ENCODE data around the gene RHBDD3.
"Not testable (repeated sequence)": the region's sequence is repeated elsewhere in the genome, so short reads cannot be mapped to it uniquely, and the experiment has no call there.

RHBDD3 gene

DNA sequence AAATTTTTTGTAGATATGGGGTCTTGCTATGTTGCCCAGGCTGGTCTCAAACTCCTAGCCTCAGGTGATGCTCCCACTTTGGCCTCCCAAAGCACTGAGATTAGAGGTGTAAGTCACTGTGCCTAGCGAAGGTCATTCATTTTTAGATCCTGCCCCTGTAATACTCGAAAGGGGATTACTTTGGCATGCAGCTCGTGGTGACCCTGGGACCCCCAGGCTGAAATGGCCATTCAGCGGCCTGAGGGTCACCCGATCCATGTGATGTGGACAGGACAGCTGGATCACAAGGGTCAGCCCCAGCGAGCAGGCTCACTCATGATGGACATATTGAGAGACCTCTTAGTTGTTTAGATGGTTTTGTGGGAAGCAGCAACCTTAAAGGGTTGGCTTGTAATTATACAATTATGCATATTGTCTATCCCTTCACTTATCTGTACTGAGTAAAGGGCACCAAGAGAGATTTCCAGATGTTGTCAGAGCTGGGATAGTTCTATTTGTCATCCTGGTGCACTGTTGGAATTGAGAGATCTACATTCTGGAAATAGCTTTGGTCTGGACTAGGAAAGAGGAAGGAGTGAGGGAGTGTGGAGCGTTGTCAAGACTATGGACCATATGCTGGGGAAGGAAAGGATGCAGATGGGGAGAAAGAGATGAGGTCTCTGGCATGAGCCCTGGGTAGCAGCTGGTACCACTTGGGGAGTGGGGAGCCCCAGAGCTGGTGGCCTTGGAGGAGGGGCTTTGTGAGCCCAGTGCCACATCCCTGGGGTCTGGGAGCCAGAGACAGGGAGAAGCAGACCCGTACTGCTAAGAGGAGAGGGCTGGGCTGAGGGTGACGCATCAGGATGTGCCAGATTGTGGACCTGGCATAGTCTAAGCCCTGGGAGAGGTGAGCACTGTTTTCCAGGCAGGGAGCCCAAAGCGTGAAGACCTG, 15.5 kb downstream of the RHBDD3 start:
- DNase-seq (ENCODE audit: low read depth in 2 of 2), result no peak

DNA sequence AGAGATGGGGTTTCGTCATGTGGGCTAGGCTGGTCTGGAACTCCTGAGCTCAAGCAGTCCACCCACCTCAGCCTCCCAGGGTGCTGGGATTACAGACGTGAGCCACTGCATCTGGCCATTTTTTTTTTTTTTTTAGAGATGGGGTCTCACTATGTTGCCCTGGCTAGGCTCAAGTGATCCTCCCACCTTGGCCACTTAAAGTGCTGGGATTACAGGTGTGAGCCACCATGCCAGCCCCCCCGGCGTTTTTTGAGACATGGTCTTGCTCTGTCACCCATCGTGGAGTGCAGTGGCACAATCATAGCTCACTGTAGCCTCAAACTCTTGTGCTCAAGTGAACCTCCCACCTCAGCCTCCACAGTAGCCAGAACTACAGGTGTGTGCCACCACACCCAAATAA, 16.5 kb downstream of the RHBDD3 start:
- DNase-seq (ENCODE audit: low read depth in 2 of 2), result no peak

DNA sequence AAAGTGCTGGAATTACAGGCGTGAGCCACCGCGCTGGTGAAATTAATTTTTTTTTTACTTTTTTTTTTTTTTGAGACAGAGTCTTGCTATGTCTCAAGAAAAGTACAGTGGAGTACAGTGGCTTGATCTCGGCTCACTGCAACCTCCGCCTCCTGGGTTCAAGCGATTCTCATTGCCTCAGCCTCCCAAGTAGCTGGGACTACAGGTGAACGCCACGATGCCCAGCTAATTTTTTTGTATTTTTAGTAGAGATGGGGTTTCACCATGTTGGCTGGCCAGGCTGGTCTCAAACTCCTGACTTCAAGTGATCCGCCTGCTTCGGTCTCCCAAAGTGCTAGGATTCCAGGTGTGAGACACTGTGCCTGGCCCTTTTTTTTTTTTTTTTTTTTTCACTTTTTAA, 19.9 kb downstream of the RHBDD3 start:
- DNase-seq (ENCODE audit: low read depth in 2 of 2), result not testable (repeated sequence)

DNA sequence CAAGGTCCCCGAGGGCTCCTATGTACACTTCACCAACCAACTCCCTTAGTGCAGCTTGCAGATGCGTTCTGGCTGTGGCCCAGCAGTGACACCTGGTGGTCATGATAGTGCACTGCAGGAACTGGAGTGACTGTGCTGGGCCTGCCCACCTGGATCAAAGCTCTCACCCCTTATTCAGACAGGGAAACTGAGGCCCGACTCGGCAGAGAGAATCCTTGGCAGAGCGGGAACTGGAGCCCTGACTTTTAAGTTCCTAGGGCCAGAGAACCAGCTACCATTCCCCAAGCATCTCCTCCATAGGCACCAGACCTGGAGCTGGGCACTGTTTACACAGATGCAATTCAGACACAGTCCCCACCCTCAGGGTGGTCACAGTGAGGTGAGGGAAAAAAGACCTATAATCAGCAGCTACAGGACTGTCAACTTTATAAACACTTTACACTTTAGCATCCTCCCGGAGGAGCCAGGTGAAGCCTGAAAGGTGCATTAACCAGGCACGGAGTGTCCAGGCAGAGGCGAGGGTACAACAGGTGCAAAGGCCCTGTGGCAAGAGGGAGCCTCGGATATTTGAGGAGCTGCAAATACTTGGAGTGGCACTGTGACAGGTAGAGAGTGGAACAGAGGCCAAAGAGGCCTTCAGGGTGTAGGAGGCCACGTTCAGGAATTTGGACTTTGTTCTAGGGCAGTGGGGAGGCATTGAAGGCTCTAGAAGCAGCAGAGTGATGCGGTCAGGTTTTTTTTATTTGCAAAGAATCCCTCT, 22.0 kb downstream of the RHBDD3 start:
- DNase-seq (ENCODE audit: low read depth in 2 of 2), result peak; percentile 50 to 55

DNA sequence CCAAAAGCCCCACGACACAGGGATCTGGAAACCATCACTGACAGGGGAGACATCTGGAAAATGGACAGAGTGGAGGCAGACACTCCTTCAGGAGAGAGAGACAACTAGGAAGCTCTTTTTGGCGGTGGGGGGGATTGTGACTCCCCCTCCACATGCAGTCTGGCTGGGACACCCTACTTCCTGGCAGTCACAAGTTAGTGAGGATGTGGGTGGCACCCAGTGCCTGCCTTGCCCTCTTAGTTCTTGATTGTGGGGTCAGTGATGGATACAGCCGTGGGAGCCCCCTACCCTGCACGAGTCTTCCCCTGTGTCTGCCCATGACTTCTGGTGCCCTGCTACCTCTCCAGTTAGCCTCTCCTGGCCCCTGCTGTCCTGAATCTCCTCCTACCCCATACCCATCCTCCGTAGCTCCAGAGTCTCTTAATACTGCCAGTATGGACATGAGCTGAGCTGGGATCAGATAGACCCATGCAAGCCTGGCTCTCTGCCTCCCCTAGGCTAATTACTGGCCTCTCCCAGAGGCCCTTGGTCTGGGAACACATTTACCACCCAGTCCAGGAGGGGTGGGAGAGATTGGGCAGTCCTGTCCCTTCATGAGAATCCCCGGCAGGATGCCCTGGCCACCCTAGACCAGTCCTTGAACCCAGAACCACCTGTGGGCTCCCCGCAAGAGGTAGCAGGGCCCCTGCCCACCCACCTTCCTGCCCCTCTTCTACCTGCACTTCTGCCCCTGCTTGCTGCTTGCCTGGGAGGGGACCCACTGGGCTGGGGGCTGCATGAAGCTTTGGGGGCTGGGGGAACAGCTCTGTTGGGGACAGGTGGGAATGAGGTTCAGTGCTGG, 22.8 kb downstream of the RHBDD3 start:
- no peak for DNase-seq (ENCODE audit: low read depth in 2 of 2)

DNA sequence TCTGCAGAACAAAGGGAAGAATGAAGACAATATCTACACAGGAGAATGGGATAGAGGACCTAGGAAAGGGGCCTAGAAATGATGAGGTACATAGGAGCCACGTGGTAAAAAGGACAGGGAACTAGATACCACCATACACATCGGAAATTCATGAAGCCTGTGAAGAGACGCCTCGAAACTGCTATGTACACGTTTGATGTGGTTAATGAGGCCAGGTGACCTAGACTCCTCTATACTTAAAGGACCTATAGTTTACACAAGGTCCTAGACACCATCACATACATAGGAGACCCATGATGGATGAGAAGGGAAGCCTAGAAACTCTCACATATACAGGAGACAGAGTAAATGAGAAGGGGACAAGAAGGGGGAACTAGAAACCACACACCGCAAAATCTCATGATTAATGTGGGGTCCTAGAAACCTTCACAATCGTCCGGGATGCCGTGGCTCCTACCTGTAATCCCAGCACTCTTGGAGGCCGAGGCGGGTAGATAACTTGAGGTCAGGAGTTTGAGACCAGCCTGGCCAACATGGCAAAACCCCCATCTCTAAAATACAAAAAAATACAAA, 23.8 kb downstream of the RHBDD3 start:
- no peak for DNase-seq (ENCODE audit: low read depth in 2 of 2)

DNA sequence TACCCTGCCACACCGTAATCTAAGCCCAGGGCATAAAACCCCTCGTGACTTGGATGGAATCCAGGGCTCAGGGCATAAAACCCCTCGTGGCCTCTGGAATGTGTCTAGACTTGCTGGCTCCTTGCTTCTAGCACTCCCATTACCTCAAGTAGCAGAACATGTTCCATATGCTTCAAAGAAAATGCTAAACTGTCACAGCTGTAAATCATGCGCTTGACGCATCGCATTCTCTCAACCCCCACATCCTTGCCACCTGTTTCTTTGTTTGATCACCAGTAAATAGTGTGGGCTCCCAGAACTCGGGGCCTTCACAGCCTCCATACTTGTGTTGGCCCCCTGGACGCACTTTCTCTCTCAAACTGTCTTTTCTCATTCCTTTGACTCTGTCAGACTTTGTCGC, 27.3 kb downstream of the RHBDD3 start:
- DNase-seq (ENCODE audit: low read depth in 2 of 2), result not testable (repeated sequence)

DNA sequence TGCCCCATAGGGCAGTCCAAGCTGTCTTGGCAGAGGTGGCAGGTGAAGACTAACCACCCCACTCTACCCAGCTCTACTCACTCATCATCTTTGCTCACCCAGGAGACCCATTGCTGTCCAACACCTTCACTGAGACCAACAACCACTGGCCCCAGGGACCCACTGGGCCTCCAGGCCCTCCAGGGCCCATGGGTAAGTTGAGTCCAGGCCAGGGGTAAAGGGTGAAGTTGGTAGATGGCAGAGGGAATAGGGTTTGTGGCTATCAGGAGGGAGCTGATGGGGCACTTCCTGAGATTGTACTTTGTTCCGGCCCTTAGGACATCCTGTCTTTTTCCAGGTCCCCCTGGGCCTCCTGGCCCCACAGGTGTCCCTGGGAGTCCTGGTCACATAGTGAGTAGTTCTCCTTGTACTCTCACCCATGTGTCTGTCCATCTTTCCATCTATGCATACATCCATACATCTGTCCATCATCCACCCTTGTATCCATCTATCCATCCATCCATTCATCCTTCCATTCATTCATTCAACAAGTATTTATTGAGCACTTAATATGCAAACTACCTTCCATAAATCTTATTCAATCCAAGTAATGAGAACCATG, 34.4 kb downstream of the RHBDD3 start:
- no peak for DNase-seq (ENCODE audit: low read depth in 2 of 2)

DNA sequence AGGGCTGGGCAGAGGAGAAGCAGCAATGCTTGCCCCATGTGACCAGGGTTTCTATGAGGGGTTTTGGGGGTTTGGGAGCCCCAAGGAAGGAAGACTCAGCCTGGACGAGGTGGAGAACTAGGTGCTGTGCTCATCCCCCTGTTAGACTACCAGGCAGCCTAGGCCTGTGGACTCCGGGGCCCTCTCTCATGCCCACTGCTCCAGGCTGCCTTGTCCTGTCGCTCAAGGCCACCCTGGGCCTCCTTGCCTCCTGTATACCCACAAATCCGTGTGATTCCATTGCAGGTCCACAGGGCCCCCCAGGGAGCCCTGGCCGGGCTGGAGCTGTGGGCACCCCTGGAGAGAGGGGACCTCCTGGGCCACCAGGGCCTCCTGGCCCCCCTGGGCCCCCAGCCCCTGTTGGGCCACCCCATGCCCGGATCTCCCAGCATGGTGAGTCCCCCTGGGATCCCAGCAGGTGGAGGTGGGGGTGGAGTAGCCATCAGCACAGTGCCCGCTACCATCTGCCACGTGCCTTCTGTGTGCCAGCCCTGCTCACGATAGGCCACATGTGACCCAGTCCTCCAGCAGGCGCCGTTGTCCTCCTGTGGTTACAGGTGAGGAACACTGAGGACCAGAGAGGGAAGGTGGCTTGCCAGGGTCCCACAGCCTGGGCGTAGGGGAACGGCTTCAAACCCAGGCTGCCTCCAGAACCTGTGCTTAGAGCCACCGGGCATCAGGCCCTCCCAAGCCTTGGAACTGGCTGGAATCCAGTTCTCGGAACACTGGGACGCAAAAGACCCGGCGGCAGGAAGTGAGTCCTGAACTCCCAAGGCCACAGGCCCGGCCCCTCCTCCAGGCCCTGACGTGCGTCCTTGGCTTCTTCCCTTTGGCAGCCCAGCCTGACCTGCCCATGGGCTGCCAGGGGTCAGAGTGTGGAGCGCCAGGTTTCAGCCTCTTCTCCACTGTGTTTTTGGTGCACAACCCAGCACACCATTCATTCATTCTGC, 35.5 kb downstream of the RHBDD3 start:
- DNase-seq (ENCODE audit: low read depth in 2 of 2), result no peak

DNA sequence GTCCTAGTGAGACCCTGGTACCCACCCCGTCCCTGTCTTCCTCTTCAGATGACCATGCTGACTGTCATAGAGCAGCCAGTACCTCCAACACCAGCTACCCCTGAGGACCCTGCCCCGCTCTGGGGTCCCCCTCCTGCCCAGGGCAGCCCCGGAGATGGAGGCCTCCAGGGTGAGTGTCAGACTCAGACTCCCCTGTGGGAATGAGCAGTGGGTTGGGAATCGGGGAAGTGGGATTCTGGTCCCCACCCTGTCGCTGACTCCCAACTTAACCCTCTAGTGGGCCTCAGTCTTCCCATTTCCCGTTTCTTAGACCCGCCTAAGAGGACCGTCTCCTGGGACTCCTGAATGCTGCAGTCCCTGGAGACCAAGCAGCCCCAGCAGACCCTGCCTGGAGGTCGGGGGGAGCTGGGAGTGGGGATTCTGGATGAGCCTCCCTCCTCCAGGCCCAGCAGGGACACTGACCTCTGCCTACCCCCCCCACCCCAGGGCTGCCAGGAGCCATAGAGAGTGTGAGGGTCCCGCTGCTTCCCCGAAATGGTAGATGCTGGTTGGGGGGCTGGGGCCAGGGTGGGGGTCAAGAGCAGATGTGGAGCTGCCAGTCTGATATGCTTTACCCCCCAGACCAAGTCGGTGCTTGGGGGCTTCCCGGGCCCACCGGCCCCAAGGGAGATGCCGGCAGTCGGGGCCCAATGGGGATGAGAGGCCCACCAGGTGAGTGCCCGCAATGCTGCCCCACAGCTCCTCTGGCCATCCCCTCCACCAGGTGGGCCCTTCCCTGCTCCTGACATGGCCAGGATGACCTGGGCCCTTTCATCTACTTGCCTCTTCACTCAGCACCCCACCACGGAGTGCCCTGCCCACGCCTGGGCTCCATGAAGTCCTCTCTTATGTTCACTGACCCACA, 36.6 kb downstream of the RHBDD3 start:
- no peak for DNase-seq (ENCODE audit: low read depth in 2 of 2)

DNA sequence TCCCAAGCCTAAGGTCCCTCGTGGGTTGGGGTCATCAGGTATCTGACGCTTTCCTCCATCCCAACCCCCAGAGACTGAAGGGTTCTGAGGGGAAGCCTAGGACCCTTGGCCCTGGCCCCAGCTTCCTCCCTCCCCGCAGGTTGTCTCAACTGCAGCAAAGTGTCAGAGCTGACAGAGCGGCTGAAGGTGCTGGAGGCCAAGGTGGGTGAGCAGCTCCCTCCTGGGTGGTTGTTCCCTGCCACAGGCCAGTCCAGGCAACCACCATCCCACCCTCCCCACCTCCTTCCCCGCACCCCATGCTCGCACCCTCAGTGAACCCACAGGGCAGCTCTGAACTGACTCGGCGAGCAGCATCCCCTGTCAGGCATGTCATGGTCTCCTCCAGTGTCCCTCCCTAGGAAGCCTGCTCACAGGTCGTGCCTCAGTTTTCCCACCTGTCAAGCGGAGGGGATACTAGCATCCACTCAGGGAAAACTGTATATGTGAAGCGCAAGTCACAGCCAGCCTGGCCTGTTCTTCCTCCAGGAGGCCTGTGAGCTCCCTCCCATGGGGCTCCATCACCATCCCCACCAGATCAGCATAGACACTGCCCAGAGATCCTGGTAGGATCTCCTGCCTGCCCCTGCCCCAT, 41.3 kb downstream of the RHBDD3 start:
- no peak for DNase-seq (ENCODE audit: low read depth in 2 of 2)

DNA sequence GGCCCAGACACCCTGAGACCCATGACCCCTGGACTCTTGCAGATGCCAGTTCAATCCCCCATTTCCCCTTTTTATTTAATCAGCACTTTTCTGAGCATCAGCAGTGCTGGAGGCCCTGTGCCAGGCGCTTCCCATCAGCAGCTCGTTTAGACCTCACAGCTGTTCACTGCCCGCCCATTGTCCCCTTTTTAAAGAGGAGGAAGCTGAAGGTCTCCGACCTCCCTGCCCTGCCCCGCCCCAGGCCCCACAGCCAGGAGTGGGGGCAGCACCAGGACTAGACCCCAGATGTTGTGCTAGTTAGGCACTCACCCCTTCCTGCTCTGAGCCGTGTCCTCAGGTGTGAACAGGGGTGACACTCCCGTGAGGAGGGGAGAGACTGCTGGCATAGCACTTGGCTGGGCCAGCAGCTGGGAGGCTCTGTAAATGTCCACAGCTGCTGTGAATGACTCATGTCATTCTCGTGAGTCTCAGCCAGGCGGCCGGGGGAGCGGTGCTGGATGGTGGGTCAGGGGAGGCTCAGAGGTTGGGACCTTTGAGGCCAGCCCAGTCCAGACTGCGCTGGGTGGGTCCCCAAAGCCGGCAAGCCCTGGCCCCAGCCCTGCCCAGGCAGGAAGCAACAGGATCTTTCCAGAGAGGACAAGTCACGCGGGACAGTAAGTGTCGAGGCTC, 42.2 kb downstream of the RHBDD3 start:
- no peak for DNase-seq (ENCODE audit: low read depth in 2 of 2)

DNA sequence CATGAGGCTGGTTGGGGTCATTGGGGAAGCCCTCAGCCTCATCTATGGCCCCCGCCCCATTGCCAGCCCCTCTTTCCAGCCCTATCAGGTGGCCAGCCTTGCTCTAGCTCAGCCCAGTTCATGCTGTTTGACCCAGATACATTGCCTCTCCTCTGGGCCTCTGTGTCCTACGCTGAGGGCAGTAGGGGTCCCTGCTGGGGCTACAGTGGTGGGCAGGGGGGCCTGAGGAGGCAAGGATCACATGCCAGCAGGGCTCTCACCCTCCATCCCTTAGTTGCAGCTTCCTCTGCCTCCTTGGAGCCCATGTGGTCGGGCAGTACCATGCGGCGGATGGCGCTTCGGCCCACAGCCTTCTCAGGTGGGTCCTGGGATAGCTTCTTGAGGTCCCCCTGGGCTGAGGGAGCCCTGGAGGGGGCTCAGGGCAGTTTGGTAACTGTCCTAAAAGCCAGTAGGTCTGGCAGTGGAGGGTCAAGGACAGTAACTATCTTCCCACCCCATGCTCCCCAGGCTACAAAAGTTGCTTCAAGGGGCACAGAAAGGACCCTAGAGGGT, 42.8 kb downstream of the RHBDD3 start:
- no peak for DNase-seq (ENCODE audit: low read depth in 2 of 2)

DNA sequence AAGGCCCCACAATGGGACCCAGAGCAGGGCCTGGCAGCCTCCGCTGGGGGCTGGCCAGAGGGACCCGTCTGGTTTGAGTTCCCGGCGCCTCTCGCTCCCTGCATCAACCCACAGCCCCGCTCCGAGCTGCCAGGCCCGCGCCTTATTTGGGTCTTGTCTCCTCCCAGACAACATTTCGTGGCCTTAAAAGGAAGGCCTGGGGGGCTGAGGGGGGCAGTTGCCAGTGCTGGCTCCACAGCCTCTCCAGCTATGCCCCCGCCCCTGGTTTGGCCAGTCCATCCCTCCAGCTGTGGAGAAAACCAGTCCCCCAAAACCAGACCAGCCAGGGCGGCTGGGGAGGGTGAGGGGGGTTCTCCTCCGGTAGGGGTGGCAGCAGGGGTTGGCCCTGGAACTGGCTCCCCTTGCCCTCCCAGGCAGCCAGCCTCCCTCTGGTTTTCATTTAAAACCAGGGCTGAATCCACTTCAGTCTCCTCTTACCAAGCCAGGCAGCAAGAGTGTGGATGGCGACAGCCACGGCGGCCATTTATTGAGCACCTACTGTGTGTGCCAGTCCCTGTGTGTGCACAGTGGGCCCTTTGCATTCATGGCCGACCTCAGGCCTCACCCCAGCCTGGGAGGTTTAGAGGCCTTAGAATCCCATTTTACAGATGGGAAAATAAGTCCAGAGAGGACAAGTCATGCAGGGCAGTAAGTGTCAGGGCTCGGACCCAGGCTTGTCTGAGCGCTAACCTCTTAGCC, 43.5 kb downstream of the RHBDD3 start:
- no peak for DNase-seq (ENCODE audit: low read depth in 2 of 2)

DNA sequence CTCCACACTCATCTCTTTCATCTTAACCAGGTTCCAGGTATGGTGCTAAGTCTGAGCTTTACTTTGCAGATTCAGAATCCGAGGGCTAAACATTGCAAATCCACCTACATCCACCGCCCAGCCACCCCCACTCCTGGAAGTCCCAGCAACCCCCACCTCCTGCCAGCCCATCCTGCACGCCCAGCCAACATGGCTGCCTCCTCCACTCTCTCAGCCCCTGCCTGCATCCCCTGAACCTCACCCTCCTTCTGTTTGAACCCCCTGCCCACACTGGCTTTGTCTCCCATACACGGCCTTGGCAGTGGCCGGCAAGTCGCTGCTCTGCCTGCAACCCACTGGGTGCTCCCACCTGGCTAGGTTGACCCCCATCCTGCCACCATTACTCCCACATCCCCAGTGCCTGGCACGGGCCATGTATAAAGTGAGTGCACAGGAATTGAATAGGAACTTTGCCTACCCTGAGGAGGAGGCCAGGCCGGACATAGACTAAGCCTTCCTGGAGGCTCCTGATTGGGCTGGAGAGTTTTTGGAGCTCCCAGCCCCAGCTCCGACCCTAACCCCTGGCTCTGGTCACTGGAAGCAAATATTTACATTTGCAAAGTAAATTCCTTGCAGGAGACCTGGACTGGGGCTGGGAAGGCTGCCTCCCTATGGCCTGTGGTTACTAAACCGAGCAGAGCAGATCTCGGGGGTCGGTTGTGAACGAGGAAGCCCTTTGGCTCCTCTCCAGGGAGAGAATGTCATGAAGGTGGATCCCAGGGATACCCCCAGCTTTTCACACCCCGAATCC, 47.7 kb downstream of the RHBDD3 start:
- no peak for DNase-seq (ENCODE audit: low read depth in 2 of 2)

DNA sequence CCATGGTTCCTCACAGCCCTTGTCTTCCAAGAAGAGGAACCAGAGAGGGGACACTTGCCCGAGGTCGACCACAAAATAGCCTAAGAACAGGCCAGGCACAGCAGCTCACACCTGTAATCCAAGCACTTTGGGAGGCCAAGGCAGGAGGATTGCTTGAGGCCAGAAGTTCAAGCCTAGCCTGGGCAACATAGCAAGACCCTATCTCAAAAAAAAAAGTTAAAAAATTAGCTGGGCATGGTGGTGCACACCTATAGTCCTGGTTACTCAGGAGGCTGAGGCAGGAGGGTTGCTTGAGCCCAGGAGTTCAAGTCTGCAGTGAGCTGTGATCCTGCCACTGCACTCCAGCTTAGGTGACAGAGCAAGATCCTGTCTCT, 48.4 kb downstream of the RHBDD3 start:
- DNase-seq (ENCODE audit: low read depth in 2 of 2), result not testable (repeated sequence)
